Neural cell (in vitro differentiated cells): ENCODE data around the gene ST3GAL2.

Source experiments
- EP300 ChIP-seq: fragments of 450-650 bp; conservative IDR thresholded peaks from 2 replicates; pipeline ENCODE4 v1.6.1; 2014; ENCODE audit warnings: antibody characterized with exemption, mild to moderate bottlenecking, moderate library complexity; ENCODE audit not compliant: poor library complexity, severe bottlenecking
- EZH2 ChIP-seq: fragments of 200-600, 300-800 bp; shearing (Covaris generic), sonication (generic); IDR thresholded peaks from 2 replicates; pipeline ENCODE4 v1.6.1; 2014; ENCODE audit warnings: antibody characterized with exemption, low read length, borderline replicate concordance, mild to moderate bottlenecking; ENCODE audit not compliant: insufficient read depth, poor library complexity, severe bottlenecking
- POLR2AphosphoS5 ChIP-seq: IDR thresholded peaks from 2 replicates; pipeline ENCODE4 v1.6.1; 2012
- REST ChIP-seq: IDR thresholded peaks from 2 replicates; pipeline ENCODE4 v1.6.1; 2012; ENCODE audit warnings: borderline replicate concordance
- TF ChIP-seq, protein P1 (sequence below): fragments of 450-650 bp; IDR thresholded peaks from 2 replicates; pipeline ENCODE4 v1.5.1; 2014; ENCODE audit warnings: antibody characterized with exemption, mild to moderate bottlenecking, moderate library complexity; ENCODE audit not compliant: poor library complexity, severe bottlenecking

DNA sequence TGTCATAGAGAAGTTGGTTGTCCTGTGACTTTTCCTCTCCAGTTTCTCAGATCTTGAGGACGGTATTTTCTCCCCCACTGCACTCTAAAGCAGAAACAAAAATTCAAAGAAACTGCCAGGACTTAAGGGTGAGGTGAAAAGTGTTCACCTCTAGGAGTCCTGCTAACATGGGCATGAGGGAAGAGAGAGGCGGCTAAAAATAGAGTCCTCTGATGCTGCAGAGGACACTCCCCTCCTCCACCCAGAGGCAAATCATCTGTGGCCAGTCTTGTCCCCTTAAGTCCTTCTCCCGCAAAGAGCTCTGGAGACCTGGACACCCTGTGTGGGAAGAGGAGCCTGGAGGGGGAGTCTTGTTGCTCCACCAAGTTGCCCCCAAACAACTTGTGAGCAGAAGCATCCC, 96.9 kb downstream of the ST3GAL2 start:
- TF ChIP-seq EZH2 (no peak), REST (no peak), POLR2AphosphoS5 (no peak), EP300 (no peak)
- TF ChIP-seq, protein P1, sequence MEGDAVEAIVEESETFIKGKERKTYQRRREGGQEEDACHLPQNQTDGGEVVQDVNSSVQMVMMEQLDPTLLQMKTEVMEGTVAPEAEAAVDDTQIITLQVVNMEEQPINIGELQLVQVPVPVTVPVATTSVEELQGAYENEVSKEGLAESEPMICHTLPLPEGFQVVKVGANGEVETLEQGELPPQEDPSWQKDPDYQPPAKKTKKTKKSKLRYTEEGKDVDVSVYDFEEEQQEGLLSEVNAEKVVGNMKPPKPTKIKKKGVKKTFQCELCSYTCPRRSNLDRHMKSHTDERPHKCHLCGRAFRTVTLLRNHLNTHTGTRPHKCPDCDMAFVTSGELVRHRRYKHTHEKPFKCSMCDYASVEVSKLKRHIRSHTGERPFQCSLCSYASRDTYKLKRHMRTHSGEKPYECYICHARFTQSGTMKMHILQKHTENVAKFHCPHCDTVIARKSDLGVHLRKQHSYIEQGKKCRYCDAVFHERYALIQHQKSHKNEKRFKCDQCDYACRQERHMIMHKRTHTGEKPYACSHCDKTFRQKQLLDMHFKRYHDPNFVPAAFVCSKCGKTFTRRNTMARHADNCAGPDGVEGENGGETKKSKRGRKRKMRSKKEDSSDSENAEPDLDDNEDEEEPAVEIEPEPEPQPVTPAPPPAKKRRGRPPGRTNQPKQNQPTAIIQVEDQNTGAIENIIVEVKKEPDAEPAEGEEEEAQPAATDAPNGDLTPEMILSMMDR, result no peak
